T-helper 17 cell (primary cell): ENCODE measurements around the gene RBM25. TPM values are rescaled to one million over a fixed set of nuclear protein-coding genes. Genes with fewer than 3 reads are reported as not detected.

Experiments used
- ATAC-seq: fragments of 150-1000 bp; cut with Tn5 transposase; 2 replicates; pipeline ENCODE4 v1.10.0; 2021; ENCODE audit warnings: mild to moderate bottlenecking, moderate library complexity
- DNase-seq, 3 donors: peaks; one replicate each; pipeline versions ENCODE4 v3.0.0 to v3.0.0-alpha.2; 2020 to 2021
- H3K9me3 ChIP-seq: one replicate; pipeline ENCODE4 v1.7.0; 2013; ENCODE audit warnings: low read length, mild to moderate bottlenecking; ENCODE audit not compliant: control insufficient read depth, poor library complexity, severe bottlenecking
- H3K27ac Mint-ChIP-seq: one replicate; pipeline ENCODE4 v1.8.0; 2022; ENCODE audit warnings: mild to moderate bottlenecking, moderate library complexity, mixed read lengths
- H3K27me3 Mint-ChIP-seq: one replicate; pipeline ENCODE4 v1.8.0; 2022; ENCODE audit warnings: mixed read lengths
- H3K36me3 Mint-ChIP-seq: one replicate; pipeline ENCODE4 v1.8.0; 2022; ENCODE audit warnings: low read depth, mixed read lengths
- H3K4me1 Mint-ChIP-seq: one replicate; pipeline ENCODE4 v1.8.0; 2022; ENCODE audit warnings: mild to moderate bottlenecking, mixed read lengths
- H3K4me3 Mint-ChIP-seq: one replicate; pipeline ENCODE4 v1.8.0; 2022; ENCODE audit warnings: mild to moderate bottlenecking, moderate library complexity, mixed read lengths
- total RNA-seq, 4 donors: library from RNA in 2 of 4; stranded (reverse) in 2 of 4; gene quantifications; one replicate each; pipeline ENCODE4 v1.2.3 and lab custom pipeline; 2022 to 2026

Gene RBM25
- total RNA-seq, 2 donors from 2014 or later: 156 to 168 TPM

- DNase-seq (no peak), ATAC-seq (no peak)
- no peaks in the 10 kb centered on the region for H3K9me3 ChIP-seq
- Mint-ChIP-seq H3K36me3 (no peaks in the 10 kb centered on the region), H3K27me3 (no peaks in the 10 kb centered on the region), H3K4me1 (no peaks in the 10 kb centered on the region), H3K27ac (no peak overlapping the region), H3K4me3 (no peak overlapping the region)
These were observed 8.9 kb upstream of the RBM25 start for GRCh38 chr14:73049428-73049827.

GRCh38 chr14:73055251-73055650, 3.1 kb upstream of the RBM25 start:
- Mint-ChIP-seq H3K36me3 (no peaks in the 10 kb centered on the region), H3K4me1 (peaks cover 8% of the 10 kb centered on the region), H3K27me3 (no peaks in the 10 kb centered on the region), H3K27ac (no peak overlapping the region), H3K4me3 (no peak overlapping the region)
- H3K9me3 ChIP-seq: no peaks in the 10 kb centered on the region
- DNase-seq (no peak), ATAC-seq (no peak)

GRCh38 chr14:73057944-73058223, 450 bp upstream of the RBM25 start:
- Mint-ChIP-seq H3K27me3 (no peaks in the 10 kb centered on the region), H3K4me1 (peaks cover 20% of the 10 kb centered on the region), H3K36me3 (no peaks in the 10 kb centered on the region), H3K4me3 (no peak overlapping the region), H3K27ac (no peak overlapping the region)
- no peak for ATAC-seq
- no peaks in the 10 kb centered on the region for H3K9me3 ChIP-seq
- no peak for DNase-seq

- no peak for DNase-seq
These were observed 764 bp downstream of the RBM25 start for GRCh38 chr14:73058922-73059673.

GRCh38 chr14:73069585-73069984, 11.3 kb downstream of the RBM25 start:
- no peaks in the 10 kb centered on the region for H3K27me3 Mint-ChIP-seq
- ATAC-seq: no peak
- peaks cover 13% of the 10 kb centered on the region for H3K4me1 Mint-ChIP-seq
- no peak overlapping the region for H3K4me3 Mint-ChIP-seq
- H3K27ac Mint-ChIP-seq: peak overlapping the region; percentile 45
- no peak for DNase-seq
- no peaks in the 10 kb centered on the region for H3K9me3 ChIP-seq
- H3K36me3 Mint-ChIP-seq: no peaks in the 10 kb centered on the region

More at GRCh38 chr14:73058922-73059673, 764 bp downstream of the RBM25 start:
- Mint-ChIP-seq H3K27me3 (no peaks in the 10 kb centered on the region), H3K4me3 (no peak overlapping the region), H3K4me1 (peaks cover 27% of the 10 kb centered on the region), H3K27ac (no peak overlapping the region), H3K36me3 (peaks cover 3% of the 10 kb centered on the region)
- H3K9me3 ChIP-seq: no peaks in the 10 kb centered on the region
- ATAC-seq: no peak

GRCh38 chr14:73091044-73091443, 32.7 kb downstream of the RBM25 start:
- no peaks in the 10 kb centered on the region for H3K9me3 ChIP-seq
- Mint-ChIP-seq H3K36me3 (peaks cover 5% of the 10 kb centered on the region), H3K27ac (peak overlapping the region; percentile 85), H3K27me3 (no peaks in the 10 kb centered on the region), H3K4me3 (no peak overlapping the region), H3K4me1 (peaks cover 4% of the 10 kb centered on the region)
- DNase-seq (no peak), ATAC-seq (no peak)

- no peak for DNase-seq
- H3K9me3 ChIP-seq: no peaks in the 10 kb centered on the region
- Mint-ChIP-seq H3K4me3 (no peak overlapping the region), H3K36me3 (peaks cover 2% of the 10 kb centered on the region), H3K4me1 (peaks cover 6% of the 10 kb centered on the region), H3K27ac (no peak overlapping the region), H3K27me3 (no peaks in the 10 kb centered on the region)
- ATAC-seq: no peak
These were observed 39.1 kb downstream of the RBM25 start for GRCh38 chr14:73097421-73097820.

- DNase-seq (no peak), ATAC-seq (no peak)
- H3K4me3 Mint-ChIP-seq: no peak overlapping the region
- H3K27ac Mint-ChIP-seq: peak overlapping the region; percentile 43
- peaks cover 5% of the 10 kb centered on the region for H3K36me3 Mint-ChIP-seq
- H3K4me1 Mint-ChIP-seq: peaks cover 6% of the 10 kb centered on the region
- H3K27me3 Mint-ChIP-seq: no peaks in the 10 kb centered on the region
- H3K9me3 ChIP-seq: no peaks in the 10 kb centered on the region
These were observed 42.0 kb downstream of the RBM25 start for GRCh38 chr14:73100334-73100733.

- Mint-ChIP-seq H3K36me3 (peaks cover 6% of the 10 kb centered on the region), H3K4me1 (peaks cover 4% of the 10 kb centered on the region), H3K27me3 (no peaks in the 10 kb centered on the region), H3K4me3 (no peak overlapping the region), H3K27ac (peak overlapping the region; percentile 75)
- DNase-seq (no peak), ATAC-seq (no peak)
- H3K9me3 ChIP-seq: no peaks in the 10 kb centered on the region
These were observed 44.6 kb downstream of the RBM25 start for GRCh38 chr14:73102806-73103497.

GRCh38 chr14:73105050-73105449, 46.7 kb downstream of the RBM25 start:
- no peak overlapping the region for H3K4me3 Mint-ChIP-seq
- peaks cover 12% of the 10 kb centered on the region for H3K36me3 Mint-ChIP-seq
- H3K27me3 Mint-ChIP-seq: no peaks in the 10 kb centered on the region
- no peaks in the 10 kb centered on the region for H3K9me3 ChIP-seq
- peaks cover 3% of the 10 kb centered on the region for H3K4me1 Mint-ChIP-seq
- H3K27ac Mint-ChIP-seq: peak overlapping the region; percentile 75
- no peak for DNase-seq
- no peak for ATAC-seq

- Mint-ChIP-seq H3K4me1 (peaks cover 4% of the 10 kb centered on the region), H3K4me3 (peak overlapping the region; percentile 52), H3K27me3 (no peaks in the 10 kb centered on the region), H3K36me3 (peaks cover 14% of the 10 kb centered on the region), H3K27ac (peak overlapping the region; percentile 75)
- no peak for DNase-seq
- no peaks in the 10 kb centered on the region for H3K9me3 ChIP-seq
- ATAC-seq: no peak
These were observed 47.4 kb downstream of the RBM25 start for GRCh38 chr14:73105727-73106126.

- ATAC-seq: no peak
- Mint-ChIP-seq H3K4me1 (peaks cover 16% of the 10 kb centered on the region), H3K36me3 (peaks cover 21% of the 10 kb centered on the region), H3K4me3 (peak overlapping the region; percentile 56), H3K27ac (peak overlapping the region; percentile 55), H3K27me3 (no peaks in the 10 kb centered on the region)
- no peaks in the 10 kb centered on the region for H3K9me3 ChIP-seq
- no peak for DNase-seq
These were observed 57.8 kb downstream of the RBM25 start for GRCh38 chr14:73116079-73116665.

- H3K27me3 Mint-ChIP-seq: no peaks in the 10 kb centered on the region
- H3K9me3 ChIP-seq: no peaks in the 10 kb centered on the region
- DNase-seq: no peak
- peaks cover 5% of the 10 kb centered on the region for H3K4me1 Mint-ChIP-seq
- ATAC-seq: peak; percentile 18
- H3K27ac Mint-ChIP-seq: peak overlapping the region; percentile 67
- H3K36me3 Mint-ChIP-seq: no peaks in the 10 kb centered on the region
- H3K4me3 Mint-ChIP-seq: peak overlapping the region; percentile 31
These were observed 66.0 kb downstream of the RBM25 start for GRCh38 chr14:73124180-73124894.
